SU-DHL-6 (cell line): ENCODE results near the gene BDKRB2.

Source experiments
- CTCF ChIP-seq: fragments of 200-600 bp; sonication (generic); IDR thresholded peaks from one replicate; pipeline ENCODE4 v1.5.1; 2017; ENCODE audit warnings: antibody characterized with exemption, mild to moderate bottlenecking, low read length, moderate library complexity; ENCODE audit not compliant: insufficient read depth, poor library complexity, severe bottlenecking
- EZH2phosphoT487 ChIP-seq: fragments of 200-600 bp; sonication (generic), shearing (Covaris generic); conservative IDR thresholded peaks from 2 replicates; pipeline ENCODE4 v1.6.1; 2018; ENCODE audit warnings: mild to moderate bottlenecking, antibody characterized with exemption, low read length, moderate library complexity, mixed read lengths

- TF ChIP-seq CTCF (no peak), EZH2phosphoT487 (no peak)
Measured at GRCh38 chr14:96194262-96194656, 10.4 kb upstream of the BDKRB2 start.
